HG03095 (cell line): Measurements from ENCODE around the gene ELF1.
"Not testable (repeated sequence)": the region's sequence is repeated elsewhere in the genome, so short reads cannot be mapped to it uniquely, and the experiment has no call there.

Source experiments
- ATAC-seq: cut with Tn5 transposase; IDR thresholded peaks from one replicate; pipeline ENCODE4 v1.9.1; 2021; ENCODE audit warnings: moderate library complexity; ENCODE audit not compliant: unreplicated experiment

Gene ELF1

GRCh38 chr13:40895227-40896184, 123.6 kb downstream of the ELF1 start:
- no peak for ATAC-seq

DNA sequence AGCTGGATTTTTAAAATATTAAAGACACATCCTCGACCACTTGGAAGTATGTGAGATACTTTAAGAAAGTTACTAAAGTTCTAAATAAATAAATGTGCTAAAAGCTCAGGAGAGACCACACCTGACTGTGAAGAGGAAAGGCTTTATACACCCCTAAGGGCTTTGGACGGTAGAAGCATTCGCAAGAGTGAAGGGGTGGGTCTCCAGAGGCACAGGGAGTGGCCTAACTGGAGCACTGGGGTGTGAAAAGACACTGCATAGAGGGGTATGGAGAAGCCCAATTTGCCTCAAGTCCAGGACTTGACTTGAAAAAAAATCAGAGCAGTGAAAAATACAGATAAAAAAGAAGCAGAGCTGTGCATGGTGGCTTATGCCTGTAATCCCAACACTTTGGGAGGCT, 125.5 kb downstream of the ELF1 start:
- ATAC-seq = not testable (repeated sequence)

- ATAC-seq = no peak
Measured at GRCh38 chr13:40886017-40886416, 133.1 kb downstream of the ELF1 start.

- ATAC-seq = not testable (repeated sequence)
Measured at GRCh38 chr13:40884175-40884574, 134.9 kb downstream of the ELF1 start.
